COLO668 (cell line): ENCODE measurements around the gene RUNX2.

Experiments
- DNase-seq: peaks from one replicate; lab custom pipeline; 2025; ENCODE audit not compliant: unreplicated experiment; lab: John Stamatoyannopoulos, UW

The RUNX2 gene

DNA sequence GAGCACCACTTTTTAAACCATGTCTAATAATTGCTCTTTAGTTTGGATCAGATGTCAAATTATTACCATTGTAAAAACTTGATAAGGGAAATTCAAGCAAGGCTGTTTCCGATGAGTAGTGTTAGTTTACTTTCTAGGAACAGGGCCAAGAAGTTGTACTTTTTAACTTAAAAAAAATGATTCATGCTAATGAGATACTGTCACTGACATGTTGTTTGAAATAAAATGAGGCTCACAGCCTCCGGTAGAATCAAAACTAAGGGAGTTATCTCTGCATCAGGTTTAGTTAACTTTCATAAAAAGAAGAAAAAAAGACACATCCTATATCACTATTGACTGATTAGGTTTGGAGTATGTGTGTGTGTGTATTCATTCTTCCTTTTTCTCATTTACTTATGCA is 104.8 kb downstream of the RUNX2 start:
- DNase-seq: no peak

DNA sequence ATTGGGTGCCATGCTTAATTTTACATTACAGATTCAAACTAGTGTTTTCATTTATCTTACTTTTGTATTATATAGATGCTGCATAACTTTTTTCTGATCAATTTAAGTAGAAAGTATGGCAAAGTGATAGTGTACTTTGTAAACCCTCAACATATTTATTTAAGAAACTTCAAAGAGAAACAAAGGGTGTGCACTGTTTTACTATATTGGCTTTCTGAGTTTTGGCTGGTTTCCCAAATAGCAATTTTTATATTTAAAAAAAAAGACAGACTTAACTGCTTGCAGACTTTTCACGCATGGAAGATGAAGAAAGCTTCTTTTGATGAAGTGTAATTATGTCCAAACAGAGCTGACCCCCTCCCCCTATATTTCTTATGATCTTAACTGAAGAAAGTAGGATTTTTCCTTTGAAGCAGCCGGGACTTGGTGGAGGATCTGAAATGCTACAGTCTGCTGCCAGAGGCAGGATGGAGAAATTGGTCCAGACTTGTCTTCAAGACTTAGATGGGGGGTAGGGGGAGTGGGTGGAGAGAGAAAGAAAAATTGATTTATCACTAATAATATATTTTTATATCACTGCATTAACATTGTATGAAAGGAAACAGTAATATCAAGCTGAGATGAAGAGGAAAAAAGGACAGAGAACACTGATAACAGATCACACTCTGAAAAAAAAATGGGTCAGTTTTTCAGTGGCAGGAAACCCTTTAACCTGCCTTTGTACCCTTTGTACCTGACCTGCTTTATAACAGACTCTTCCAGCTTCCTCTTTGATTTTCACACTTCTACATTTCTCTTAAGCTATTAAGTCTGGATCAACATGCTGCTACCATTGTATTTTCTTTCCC is 105.6 kb downstream of the RUNX2 start:
- no peak for DNase-seq

DNA sequence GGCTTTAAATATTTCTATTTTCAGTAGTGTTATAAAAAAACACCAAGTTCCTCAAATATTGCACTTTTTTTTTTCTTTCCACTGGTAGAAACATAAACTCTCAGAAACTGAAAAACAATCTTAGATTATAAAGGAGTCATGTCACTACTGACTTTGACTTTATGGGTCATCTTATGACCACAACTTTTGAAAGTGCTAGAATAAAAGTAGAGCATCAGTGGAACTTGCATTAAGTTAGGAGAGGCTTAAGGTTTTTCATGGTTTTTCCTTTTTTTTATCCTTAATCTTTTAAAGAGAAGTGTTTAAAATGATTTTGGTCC is 106.2 kb downstream of the RUNX2 start:
- no peak for DNase-seq

DNA sequence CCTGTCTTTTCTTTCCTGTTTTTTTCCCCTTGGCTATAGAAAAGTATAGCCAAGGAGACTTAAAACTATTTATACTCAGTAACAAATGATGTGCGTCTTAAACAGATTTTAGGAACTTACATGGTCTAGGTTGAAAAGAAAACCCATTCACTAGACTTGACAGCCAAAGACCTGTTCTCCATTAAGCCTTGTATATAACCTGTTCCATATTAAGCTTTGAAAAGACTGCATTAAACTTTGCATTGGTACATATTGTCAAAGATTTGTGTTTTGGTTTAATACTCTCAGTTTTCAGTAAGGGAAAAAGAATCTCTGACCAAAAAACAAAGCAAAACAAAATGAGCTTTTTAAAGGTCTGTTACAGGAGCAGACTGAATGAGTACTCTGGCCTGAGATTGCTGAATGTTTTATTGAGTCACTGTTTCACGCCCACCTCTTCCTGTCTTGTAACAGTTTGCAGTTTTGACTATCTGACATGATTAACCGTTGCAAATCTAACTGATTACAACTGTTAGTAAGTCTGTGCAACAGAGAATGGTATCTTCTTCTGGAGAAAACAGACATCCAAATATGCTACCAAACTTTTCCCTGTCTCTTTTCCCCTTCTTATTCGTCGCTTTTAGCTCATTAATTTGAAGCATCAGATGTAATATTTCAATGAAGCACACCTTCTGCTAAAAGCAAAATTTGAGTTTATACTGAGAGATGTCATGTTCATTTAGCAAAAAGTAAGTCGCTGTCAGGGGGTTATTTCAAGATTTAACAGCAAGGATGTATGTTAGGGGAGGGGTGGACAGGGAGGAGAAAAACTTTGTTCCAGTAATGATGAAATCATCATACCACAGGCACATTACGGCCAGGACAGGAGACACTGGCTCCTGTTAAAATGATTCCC is 108.7 kb downstream of the RUNX2 start:
- DNase-seq: no peak

DNA sequence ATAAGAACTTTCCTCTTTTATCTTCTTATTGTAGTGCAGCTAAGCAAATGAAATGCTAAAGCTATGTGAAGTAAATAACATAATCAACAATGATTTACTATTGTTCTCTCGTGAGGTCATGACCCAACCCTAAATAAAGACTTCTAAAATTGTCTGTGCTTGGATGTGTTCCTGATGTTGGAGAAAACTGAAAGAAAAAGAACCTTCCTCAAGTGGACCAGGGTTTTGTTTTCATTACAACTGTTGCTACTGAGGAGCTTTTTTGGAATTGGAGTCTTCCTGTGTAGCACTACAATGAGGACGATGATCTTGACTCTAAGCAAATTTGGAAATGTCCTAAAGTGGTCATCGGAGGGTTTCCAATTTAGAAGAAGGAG is 109.3 kb downstream of the RUNX2 start:
- DNase-seq: no peak

DNA sequence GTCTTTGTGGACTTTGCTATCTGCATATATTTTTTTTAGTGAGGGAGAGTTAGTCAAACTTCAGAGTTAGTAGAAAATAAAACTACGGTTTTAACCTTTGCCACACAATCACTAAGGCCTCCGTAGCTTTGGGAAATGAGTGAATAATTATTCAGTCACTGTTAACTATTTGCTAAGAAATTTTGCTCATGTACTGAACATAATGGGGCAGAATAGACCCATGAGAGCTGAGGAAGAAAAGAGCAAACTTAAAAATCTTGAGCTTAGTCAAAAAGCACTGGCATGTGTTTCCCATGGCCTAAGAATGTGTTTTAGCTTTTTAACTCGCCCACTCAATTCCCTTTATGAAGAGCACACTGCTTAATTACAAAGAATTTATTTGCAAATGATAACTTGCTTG is 110.0 kb downstream of the RUNX2 start:
- no peak for DNase-seq

DNA sequence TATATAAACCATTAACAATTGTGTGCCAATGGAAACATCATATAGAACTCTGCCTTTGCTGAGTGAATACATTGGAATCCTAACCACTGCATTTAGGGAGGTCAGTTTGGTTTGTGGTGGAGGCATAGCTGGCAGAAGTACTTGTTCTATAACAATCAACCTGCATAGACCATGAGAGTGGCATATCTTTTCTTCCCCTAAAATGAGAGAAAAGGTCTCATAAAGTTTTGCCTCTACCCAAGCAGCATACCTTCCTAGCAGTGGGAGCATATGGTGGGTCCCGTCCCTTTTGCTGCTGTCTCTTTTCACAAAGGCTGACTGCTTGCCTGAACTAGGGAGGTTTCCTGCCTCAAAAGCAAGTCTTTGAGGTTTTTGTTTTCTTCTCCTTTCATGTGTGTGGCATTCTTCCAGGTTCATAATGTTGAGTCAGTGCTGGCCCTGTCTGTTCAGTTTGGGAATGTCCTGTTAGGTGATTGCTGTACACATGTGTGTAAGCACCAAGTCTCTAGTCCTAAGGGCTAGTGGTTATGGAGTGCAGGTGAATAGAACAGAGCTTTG is 110.8 kb downstream of the RUNX2 start:
- no peak for DNase-seq

DNA sequence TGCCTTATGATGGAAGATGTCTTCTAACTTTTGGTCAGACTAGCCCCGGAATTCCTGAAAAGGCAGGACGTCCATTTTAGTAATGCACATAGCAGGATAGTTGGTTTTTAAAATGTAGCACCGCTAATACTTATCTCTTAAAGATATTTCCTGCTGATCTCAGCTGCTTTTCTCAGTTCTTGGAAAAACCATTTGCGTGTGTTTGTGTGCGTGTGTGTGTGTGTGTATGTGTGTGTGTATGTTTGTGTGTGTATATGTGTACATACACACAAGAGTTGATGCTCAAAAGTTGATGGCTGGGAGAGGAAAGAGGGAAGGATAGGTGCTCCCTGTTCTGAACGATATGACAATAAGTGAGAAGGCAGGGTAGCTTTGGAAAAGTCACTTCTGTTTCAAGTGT is 111.3 kb downstream of the RUNX2 start:
- no peak for DNase-seq

DNA sequence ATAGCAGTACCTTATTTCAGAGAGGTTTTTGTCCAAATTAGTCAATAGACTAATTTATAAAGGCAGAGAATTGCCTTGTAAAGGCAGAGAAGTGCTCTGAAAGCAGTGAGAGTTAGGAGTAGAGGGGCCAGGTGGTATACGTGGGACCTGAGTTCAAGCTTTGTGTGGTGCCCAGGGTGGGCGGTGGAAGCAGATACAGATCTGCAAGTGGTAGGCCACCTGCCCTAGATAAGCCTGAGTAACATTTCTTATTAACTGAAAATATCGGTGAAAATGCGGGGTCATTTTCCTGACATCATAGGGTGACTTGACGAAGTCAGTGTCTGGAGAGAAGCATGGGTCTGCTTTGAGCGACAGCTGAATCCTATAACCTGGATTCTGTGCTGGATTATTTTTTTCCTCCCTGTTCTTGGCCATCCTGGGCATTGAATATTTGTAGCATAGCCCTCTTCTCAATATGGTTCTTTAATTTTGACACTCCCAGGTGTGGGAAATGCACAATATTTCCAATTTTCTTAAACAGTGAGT is 111.8 kb downstream of the RUNX2 start:
- no peak for DNase-seq

DNA sequence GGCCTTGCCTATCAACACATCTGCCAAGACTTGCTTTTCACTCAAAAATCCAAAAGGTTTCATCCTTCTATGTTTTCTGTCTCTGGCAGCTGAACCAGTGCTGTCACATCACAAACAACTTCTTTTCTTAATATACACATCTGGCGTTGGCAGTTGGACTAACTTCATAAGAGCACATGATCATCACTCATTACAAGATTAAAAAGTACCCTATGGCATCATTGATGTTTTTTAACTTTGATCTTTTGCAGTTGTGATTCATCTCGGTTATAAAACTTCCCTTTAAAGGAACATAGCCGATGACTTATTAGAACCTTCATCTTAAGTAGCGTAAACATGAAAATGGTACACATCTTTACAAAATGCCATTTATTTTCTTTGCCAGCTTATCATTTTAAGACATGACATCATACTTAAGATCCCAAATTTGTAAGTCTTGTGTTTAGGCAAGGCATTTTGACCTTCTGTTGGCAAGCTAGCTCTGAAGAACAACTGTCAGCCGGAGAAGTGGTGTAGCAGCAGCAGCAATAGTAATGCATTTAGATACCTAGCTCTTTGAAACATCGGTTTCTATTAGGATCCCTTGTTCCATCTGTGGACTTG is 113.8 kb downstream of the RUNX2 start:
- DNase-seq: no peak

DNA sequence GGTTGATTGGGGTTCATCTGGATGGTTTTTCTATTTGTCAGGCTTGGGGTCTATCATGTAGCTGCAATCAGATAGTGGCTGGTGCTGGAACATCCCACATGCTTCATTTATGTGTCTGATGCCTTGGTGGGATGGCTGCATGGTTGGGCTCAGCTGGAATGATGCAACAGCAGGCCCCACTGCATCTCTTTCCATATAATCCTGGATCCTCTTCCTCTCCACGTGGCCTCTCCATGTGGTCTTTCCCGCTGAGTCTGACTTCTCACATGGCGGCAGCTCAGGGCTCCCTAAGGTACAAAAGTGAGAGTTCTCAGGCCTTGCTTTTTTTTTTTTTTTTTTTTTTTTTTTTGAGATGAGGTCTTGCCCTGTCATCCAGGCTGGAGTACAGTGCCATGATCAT is 114.6 kb downstream of the RUNX2 start:
- no peak for DNase-seq

DNA sequence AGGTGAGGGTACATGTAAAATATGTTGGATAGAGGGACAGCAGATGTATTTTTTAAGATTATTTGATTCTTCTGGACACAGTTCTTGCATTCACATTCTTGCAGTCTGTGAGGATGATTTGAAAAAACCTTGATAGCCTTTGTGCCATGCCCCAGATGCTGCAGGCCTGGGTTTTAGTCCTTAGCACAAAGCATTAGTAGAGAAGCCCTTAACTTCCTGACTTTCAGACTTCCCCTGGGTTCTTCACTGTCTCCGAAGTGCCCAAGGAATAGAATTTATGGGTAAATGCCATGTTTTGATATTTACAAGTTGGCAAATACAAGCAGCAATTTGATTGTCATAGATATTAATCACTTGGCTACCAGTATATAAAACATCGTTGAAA is 117.2 kb downstream of the RUNX2 start:
- no peak for DNase-seq

DNA sequence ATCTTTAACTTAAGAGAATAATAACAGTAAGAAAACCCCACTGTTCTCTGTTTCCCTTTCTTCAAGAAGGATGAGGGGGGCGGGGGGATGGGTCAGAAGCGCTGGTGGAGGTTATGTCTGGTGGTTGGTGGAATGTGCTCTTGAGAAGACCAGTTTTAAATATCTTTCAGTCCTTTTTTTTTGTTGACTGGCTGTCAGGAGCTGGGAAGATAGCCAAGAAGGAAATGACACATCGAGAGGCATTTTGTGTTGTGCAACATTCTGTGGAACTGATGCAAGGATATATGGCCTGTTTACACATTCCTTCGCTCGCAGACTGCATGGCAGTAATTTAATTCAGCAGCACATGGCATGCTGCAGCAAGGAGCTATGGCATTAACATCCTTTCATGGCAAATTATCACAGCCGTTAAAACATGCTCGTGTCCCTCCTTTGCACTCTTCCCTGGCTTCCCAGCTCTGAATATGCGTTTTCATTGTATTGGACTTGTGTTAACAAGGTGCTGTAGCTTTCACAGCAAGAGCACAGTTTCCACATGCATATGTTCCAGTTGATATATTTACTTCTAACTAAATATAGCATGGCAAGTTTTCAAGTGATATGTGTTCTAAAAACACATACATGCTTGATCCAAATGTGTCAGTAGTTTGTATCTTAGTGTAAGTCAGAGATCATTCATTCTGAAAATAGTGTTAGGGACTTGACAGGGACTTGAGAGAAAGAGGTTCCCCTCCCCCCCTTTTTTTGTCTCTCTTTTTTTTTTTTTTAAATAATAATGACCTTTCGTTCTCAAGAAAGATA is 117.8 kb downstream of the RUNX2 start:
- peak; percentile 24 for DNase-seq

DNA sequence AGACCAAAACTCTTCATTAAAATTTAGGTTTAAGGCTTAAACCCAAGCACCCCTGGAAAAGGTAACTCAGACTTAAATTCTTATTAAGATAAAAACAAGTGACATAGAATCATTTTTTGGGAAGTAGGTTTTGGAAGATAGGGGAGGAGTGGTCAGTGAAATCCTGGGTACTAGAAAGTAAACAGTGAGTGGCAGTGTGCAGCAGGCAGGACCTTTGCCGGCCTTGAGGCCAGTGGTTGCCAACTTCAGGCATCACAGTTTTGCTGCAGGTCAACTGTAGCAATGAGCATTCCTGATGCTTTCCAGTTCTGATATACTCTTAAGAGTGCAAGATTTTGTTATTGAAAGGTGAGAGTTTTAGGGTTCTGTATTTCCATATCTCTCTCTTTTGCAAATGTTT is 118.9 kb downstream of the RUNX2 start:
- no peak for DNase-seq

DNA sequence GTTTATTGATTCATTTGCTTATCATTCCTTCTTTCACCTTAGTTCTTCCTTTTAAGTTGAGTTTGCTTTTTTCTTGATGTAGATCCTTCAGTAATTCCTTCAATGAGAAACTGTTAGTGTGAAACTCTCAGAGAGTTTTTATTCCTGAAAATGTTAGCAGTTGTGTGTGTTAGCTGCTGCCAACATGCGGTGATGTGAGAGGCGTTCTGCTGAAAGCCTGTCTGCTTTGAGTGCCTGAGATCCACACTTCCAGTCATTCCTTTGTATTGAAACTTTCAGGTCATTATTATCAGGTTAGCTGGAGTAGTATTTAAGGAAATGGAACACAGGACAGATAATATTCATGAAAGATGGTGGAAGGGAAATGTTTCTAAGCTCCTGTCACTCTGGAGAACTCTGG is 119.6 kb downstream of the RUNX2 start:
- DNase-seq: no peak

DNA sequence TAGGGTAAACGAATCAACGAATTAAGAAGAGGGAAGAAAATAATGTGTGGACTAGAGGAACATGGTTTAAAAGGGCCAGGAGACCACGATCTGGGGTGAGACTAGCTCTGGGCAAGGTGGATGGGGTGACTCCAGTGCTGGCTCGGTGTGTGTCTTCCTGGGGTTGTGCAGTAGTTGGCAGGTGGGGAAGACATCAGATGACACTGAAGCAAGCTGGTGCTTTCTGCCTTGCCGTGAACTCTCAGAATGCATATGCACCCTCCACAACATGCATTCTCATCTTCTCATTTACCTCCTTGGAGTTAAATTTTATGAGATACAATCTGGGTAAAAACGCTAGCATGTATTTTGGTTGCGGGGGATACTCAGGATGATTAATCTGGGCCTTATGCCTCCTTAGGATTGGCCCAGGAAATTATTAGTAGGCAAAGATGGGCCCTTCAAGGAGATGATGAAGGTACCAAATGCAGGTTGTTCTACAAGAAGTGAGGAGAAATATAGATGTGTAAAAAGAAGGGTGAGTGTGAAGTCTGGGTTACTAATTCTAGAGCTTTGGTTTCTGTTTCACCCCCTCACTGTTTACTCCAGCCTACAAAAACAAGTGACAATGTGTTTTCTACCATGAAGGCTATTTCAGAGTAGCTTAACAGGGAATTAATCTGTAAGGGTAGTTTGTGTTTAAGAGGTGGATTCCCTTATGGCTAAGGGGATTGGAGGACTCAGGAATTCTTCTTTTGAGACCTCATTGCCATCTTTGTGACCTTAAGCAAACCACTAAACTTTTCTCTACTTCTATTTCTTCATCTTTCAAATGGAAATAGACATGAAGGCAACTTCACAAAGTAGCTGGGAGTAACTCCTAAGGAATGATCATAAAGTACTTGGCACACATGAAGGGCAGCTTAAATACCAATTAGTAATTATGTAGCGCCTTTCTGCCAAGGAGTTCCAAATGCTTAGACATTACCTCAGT is 120.6 kb downstream of the RUNX2 start:
- no peak for DNase-seq

DNA sequence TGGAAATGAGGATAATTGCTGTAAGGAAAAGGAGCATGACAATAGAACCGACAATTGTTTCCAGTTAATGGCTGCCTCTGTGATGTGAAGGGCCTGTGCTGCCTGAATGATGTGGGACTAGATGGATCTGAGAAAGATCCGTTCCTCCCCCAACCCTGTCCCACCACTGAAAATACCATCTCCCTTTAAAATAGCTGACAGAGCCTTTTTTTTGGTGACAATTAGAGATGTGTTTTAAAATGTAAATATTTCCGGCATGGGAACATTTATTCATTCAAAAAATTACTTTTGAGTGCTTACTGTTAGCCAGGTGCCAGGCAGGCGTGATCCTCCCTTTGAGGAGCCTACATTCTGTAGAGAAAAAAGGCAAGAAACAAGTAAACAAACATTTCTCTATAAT is 122.0 kb downstream of the RUNX2 start:
- no peak for DNase-seq

DNA sequence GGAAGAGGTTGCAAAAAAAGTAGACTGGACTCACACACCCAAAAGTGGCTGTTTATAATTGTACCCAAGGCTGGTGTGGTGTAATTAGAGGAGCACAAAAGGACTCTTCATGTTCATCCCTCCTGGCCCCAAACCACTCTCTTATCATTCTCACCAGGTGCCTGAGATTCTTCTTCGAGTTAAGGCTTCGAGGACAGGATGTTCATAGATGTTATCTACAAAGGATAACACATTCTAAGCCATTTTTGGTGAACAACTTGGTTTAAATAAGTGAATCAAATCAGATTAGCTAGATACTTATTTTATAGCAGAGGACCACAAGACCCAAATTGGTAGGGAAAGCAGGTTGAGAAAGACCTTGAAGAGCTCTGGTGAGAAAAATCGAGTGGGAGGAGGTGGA is 122.7 kb downstream of the RUNX2 start:
- DNase-seq: no peak
